H1 (cell line): ENCODE measurements around the gene OR6N1.

Experiments used
- CTCF ChIP-seq, 3 experiments: IDR thresholded peaks; 1 replicate in 2 of 3; 2 replicates in 1 of 3; pipeline versions ENCODE4 v1.5.1 to v1.6.1; 2011; ENCODE audit warnings: low read length in 3 of 3, mild to moderate bottlenecking in 3 of 3, inconsistent platforms in 2 of 3, low read depth in 1 of 3, moderate library complexity in 1 of 3; ENCODE audit not compliant: insufficient read depth in 1 of 3; ENCODE audit errors: control extremely low read depth in 1 of 3
- EGR1 ChIP-seq: IDR thresholded peaks from 2 replicates; pipeline ENCODE4 v1.6.1; 2011; ENCODE audit warnings: low read depth, low read length, borderline replicate concordance
- EP300 ChIP-seq, 2 experiments: IDR thresholded peaks; 1 replicate in 1 of 2; 2 replicates in 1 of 2; pipeline ENCODE4 v1.6.1; 2011 to 2012; ENCODE audit warnings: low read depth in 2 of 2, low read length in 2 of 2, mild to moderate bottlenecking in 2 of 2, borderline replicate concordance in 1 of 2, inconsistent platforms in 1 of 2, moderate library complexity in 1 of 2
- JUND ChIP-seq: IDR thresholded peaks from 2 replicates; pipeline ENCODE4 v1.6.1; 2011; ENCODE audit warnings: mild to moderate bottlenecking, improper control_type of control experiment, low read length
- KDM1A ChIP-seq: fragments of 200-600, 300-600 bp; sonication (generic); IDR thresholded peaks from 2 replicates; pipeline ENCODE4 v1.7.1; 2016; ENCODE audit warnings: mild to moderate bottlenecking, low read length, borderline replicate concordance
- KDM4A ChIP-seq: IDR thresholded peaks from one replicate; pipeline ENCODE4 v1.7.1; 2012; ENCODE audit warnings: low read depth, mild to moderate bottlenecking, moderate library complexity, low read length, inconsistent platforms; ENCODE audit not compliant: severe bottlenecking
- POLR2A ChIP-seq, 2 experiments: IDR thresholded peaks; 1 replicate in 1 of 2; 2 replicates in 1 of 2; pipeline ENCODE4 v1.6.1; 2011; ENCODE audit warnings: low read depth in 2 of 2, low read length in 2 of 2, mild to moderate bottlenecking in 2 of 2; ENCODE audit errors: control extremely low read depth in 1 of 2
- POLR2AphosphoS5 ChIP-seq: IDR thresholded peaks from 2 replicates; pipeline ENCODE4 v1.6.1; 2011; ENCODE audit warnings: low read depth, low read length
- YY1 ChIP-seq: IDR thresholded peaks from 2 replicates; pipeline ENCODE4 v1.6.1; 2011; ENCODE audit warnings: low read depth, mild to moderate bottlenecking, low read length
- ZNF274 ChIP-seq: IDR thresholded peaks from 2 replicates; pipeline ENCODE4 v1.7.0; 2012; ENCODE audit warnings: low read length, borderline replicate concordance; ENCODE audit errors: extremely low read depth

GRCh38 chr1:158813164-158813563 lies 41.2 kb upstream of the OR6N1 start:
- TF ChIP-seq CTCF (IDR thresholded peaks at IDR 0.05; ENCODE audit: control extremely low read depth in 1 of 3, insufficient read depth in 1 of 3, low read depth in 1 of 3, low read length in 3 of 3) (no peak), POLR2AphosphoS5 (no peak), YY1 (no peak), KDM1A (no peak), JUND (no peak), KDM4A (no peak), ZNF274 (no peak), EGR1 (no peak), POLR2A (IDR thresholded peaks at IDR 0.05; ENCODE audit: control extremely low read depth in 1 of 2, low read depth in 2 of 2, low read length in 2 of 2) (no peak), EP300 (IDR thresholded peaks at IDR 0.05; ENCODE audit: borderline replicate concordance in 1 of 2, low read depth in 2 of 2, low read length in 2 of 2) (no peak)
